ENCODE measurements around the gene JDP2.
A peak's percentile ranks its signal among the peaks of the same experiment; 100 is the strongest.
"Not testable (repeated sequence)": the region's sequence is repeated elsewhere in the genome, so short reads cannot be mapped to it uniquely, and the experiment has no call there.

Gene JDP2

DNA sequence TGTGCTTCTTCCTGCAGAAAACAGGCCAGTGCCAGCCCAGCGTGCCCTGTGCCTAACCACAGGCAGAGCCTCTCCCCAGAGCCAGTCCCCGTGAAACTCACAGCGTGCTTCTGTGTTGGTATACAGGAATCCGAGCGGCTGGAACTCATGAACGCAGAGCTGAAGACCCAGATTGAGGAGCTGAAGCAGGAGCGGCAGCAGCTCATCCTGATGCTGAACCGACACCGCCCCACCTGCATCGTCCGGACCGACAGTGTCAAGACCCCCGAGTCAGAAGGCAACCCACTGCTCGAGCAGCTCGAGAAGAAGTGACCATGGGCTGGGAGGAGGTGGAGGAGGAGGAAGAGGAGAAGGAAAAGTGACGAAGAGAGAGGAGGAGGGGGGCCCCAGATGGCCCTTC, 41.3 kb downstream of the JDP2 start:
- DNase-seq (ENCODE audit: low read depth): no peak

DNA sequence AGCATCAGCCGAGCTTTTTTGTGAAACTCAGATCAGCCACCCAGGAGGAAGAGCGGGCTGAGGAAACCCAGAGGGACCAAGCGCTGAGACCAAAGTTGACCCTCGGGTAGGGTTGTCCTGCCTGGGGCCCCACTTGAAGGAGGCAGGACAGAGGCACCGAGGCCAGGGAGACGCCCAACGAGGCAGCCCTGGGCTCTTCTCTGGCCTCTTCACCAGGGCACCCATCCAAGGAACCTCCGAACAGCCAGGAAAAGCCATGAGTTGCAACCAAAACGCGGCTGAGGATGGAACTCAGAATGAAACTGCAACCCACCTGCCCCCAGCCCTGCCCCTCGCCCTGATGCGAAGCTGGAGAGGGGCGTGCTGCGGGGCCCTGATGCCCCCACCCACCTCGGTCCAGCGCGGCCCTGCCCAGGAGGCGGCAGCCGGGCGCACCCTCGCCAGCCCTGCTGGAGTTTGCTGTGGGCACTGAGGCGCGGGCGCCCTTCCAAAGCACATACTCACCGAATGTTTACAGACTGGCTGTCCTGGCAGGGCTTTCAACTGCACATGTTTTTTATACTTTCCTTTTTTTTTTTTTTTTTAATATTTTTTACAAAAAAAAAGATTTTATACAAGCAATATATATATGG, 41.9 kb downstream of the JDP2 start:
- H3K4me3 ChIP-seq (ENCODE audit: low read length): no peak overlapping the region
- TF ChIP-seq, protein P1, sequence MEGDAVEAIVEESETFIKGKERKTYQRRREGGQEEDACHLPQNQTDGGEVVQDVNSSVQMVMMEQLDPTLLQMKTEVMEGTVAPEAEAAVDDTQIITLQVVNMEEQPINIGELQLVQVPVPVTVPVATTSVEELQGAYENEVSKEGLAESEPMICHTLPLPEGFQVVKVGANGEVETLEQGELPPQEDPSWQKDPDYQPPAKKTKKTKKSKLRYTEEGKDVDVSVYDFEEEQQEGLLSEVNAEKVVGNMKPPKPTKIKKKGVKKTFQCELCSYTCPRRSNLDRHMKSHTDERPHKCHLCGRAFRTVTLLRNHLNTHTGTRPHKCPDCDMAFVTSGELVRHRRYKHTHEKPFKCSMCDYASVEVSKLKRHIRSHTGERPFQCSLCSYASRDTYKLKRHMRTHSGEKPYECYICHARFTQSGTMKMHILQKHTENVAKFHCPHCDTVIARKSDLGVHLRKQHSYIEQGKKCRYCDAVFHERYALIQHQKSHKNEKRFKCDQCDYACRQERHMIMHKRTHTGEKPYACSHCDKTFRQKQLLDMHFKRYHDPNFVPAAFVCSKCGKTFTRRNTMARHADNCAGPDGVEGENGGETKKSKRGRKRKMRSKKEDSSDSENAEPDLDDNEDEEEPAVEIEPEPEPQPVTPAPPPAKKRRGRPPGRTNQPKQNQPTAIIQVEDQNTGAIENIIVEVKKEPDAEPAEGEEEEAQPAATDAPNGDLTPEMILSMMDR (conservative IDR thresholded peaks at IDR 0.05; ENCODE audit: low read length): no peak
- DNase-seq (ENCODE audit: low read depth): no peak

More for the DNA sequence above, 41.3 kb downstream of the JDP2 start:
- TF ChIP-seq, protein P1 (conservative IDR thresholded peaks at IDR 0.05; ENCODE audit: low read length): no peak
- H3K4me3 ChIP-seq (ENCODE audit: low read length): no peak overlapping the region

DNA sequence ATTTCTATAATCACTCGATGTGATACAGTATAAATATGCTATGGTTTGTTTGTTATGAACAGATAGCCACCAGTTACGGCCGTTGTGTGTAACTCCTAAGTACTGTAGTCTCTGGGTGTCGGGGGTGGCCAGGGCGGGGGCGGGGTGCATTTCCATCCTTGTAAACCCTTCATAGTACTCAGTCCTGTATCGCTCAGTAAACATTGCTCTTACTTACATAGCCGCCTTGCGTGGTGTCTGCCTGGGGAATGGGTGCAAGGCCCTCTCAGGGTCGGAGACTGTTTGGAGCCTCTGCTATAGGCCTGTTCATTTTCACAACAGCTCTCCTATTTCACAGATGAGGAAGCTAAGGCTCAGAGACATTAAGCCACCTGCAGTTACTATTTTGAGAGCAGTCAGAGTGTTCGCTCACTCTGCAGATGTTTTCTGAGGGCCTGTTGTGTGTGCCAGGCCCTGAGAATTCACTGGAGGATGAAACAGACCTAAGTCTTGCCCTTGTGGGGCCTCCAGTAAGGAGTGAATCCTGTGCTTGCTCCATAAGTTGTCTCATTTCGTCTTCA, 42.5 kb downstream of the JDP2 start:
- no peak overlapping the region for H3K4me3 ChIP-seq (ENCODE audit: low read length)
- TF ChIP-seq, protein P1 (conservative IDR thresholded peaks at IDR 0.05; ENCODE audit: low read length): no peak
- no peak for DNase-seq (ENCODE audit: low read depth)

DNA sequence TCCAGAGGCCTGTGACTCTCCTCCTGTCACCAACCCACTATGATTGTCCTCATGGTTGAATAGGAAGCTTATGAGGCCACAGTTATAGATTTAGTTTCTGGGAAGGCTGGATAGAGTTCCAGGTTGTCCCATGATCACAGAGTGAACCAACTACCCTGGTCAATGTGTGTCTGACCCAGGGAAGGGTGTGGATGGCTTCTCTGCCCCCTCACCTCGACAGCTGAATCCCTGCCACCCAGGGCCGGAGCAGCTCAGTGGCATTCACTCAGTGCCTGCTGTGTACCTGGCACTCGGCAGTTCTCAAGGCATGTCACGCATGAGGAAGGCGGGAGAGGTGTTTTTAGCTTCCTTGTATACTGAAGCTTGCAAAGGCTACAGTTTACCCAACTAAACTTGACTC, 43.2 kb downstream of the JDP2 start:
- H3K4me3 ChIP-seq (ENCODE audit: low read length): no peak overlapping the region
- TF ChIP-seq, protein P1 (conservative IDR thresholded peaks at IDR 0.05; ENCODE audit: low read length): no peak
- no peak for DNase-seq (ENCODE audit: low read depth)

DNA sequence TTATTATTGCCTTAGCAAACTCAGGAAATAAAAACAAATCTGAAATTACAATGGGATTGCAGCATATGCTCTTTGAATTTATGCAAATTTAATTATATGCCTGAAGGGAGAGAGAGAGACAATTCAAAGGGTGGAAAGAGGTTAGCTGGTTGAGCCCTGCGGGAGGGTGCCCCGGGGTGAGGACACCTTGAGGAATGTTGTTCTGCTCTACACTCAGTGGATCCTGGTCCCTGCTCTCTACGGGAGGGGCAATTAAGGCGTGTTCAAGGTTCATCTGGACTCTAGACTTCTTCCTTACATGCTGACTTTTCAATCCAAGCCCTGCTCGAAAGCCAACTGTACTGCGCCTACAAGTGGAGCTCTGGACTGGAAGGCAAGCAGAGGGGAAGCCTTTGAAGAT, 46.3 kb downstream of the JDP2 start:
- H3K4me3 ChIP-seq (ENCODE audit: low read length); DNase-seq (ENCODE audit: low read depth): not testable (repeated sequence)

DNA sequence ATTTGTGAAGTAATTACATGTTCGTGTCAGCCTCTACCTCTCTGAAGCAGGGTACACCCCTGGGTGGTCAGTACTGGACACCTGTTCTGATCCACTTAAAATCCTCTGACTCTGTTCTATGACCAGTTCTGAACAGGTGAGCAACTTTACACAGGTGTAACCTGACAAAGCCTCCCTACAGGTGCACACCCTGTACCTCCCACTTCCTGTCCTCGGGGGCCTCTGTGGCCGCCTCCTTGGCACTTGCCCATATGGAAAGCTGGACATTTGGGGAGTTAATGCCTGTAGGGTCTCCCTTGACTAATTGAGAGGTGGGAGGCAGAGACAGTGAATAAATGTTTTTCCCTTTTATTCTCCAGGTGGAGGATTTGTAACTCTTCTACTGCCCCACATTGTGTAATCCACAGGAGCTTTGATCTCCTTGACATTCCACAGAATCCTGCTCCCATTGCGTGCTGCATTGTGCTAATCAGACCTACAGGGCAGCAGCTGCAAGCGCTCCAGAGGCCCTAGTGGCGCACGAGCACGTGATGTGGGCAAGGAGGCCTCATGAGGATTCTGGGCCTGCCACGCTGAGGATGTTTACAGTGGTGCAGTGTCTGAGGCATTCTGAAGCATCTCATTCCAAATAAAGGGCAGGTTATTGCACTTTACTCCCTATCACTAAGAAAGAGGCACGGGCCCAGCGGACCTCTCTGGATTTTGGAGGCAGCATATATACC, 48.6 kb downstream of the JDP2 start:
- peak; percentile 40 for DNase-seq (ENCODE audit: low read depth)
- no peak overlapping the region for H3K4me3 ChIP-seq (ENCODE audit: low read length)
- TF ChIP-seq, protein P1 (conservative IDR thresholded peaks at IDR 0.05; ENCODE audit: low read length): no peak

DNA sequence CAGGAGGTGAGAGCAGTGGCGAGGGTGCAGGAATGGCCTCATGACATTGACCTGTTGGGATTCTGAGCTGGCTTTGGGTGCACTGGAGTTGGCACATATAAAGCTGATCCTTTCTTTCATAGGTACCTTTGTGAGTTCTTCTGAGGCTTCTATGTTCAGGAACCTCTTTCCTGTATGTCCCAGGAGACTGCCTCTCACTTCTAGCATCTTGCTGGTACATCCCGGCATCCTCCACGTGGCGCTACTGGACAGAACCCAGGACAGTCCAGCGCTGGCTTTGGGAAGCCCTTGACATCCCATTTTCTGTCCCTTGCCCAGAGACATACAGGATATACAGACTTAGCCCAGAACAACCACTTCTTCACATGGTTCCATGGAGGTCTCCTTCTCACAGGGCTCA, 50.1 kb downstream of the JDP2 start:
- TF ChIP-seq, protein P1 (conservative IDR thresholded peaks at IDR 0.05; ENCODE audit: low read length): no peak
- no peak for DNase-seq (ENCODE audit: low read depth)
- no peak overlapping the region for H3K4me3 ChIP-seq (ENCODE audit: low read length)
